Heart left ventricle (tissue), 16 donors: ENCODE results near the gene FREY1. TPM values are rescaled to one million over a fixed set of nuclear protein-coding genes. Genes with fewer than 3 reads are reported as not detected.

Experiments used
- ATAC-seq, 4 donors: fragments of 200-7000 bp; cut with Tn5 transposase; one replicate each; pipeline ENCODE4 v1.9.1; 2020 to 2022; ENCODE audit warnings: moderate library complexity in 4 of 4, mild to moderate bottlenecking in 3 of 4, moderate number of reproducible peaks in 1 of 4
- DNase-seq, 5 donors: peaks; one replicate each; pipeline ENCODE4 v3.0.0-alpha.2; 2020
- H3K27ac ChIP-seq, 12 donors: fragments of 200-600 bp; sonication (generic) in 4 of 12; one replicate each; pipeline versions ENCODE4 v1.5.0 to v1.8.0; 2016 to 2022; ENCODE audit warnings: mild to moderate bottlenecking in 2 of 12
- H3K27me3 ChIP-seq, 9 donors: fragments of 200-600 bp; sonication (generic) in 2 of 9; one replicate each; pipeline versions ENCODE4 v1.5.1 to v1.8.0; 2016 to 2022; ENCODE audit warnings: mild to moderate bottlenecking in 3 of 9
- H3K36me3 ChIP-seq, 9 donors: fragments of 200-600 bp; sonication (generic) in 2 of 9; one replicate each; pipeline versions ENCODE4 v1.5.0 to v1.8.0; 2018 to 2022; ENCODE audit warnings: mild to moderate bottlenecking in 2 of 9
- H3K4me1 ChIP-seq, 12 donors: fragments of 200-600 bp; sonication (generic) in 4 of 12; one replicate each; pipeline versions ENCODE4 v1.5.0 to v1.8.0; 2016 to 2022; ENCODE audit warnings: mild to moderate bottlenecking in 3 of 12
- H3K4me3 ChIP-seq, 12 donors: fragments of 200-600 bp; sonication (generic) in 4 of 12; one replicate each; pipeline versions ENCODE4 v1.5.0 to v1.8.0; 2017 to 2022; ENCODE audit warnings: mild to moderate bottlenecking in 9 of 12, moderate library complexity in 4 of 12
- H3K9me3 ChIP-seq, 12 donors: fragments of 200-600 bp; sonication (generic) in 4 of 12; one replicate each; pipeline versions ENCODE4 v1.5.0 to v1.8.0; 2016 to 2022; ENCODE audit warnings: mild to moderate bottlenecking in 1 of 12
- CTCF ChIP-seq, 12 donors: fragments of 200-600 bp; sonication (generic) in 4 of 12; IDR thresholded peaks; one replicate each; pipeline versions ENCODE4 v1.5.0 to v1.8.0; 2018 to 2022; ENCODE audit warnings: antibody characterized with exemption in 12 of 12, mild to moderate bottlenecking in 5 of 12
- POLR2A ChIP-seq, 2 donors: fragments of 450-650 bp; IDR thresholded peaks; one replicate each; pipeline ENCODE4 v1.6.1; 2017; ENCODE audit warnings: antibody characterized with exemption in 2 of 2, mild to moderate bottlenecking in 2 of 2, moderate library complexity in 2 of 2
- WGBS, 4 donors: extraction: QIAGEN DNeasy Blood & Tissue Kit in 2 of 4; methylation state at CpG; one replicate each; pipeline versions ENCODE4 v1.1.5 to v1.1.7; 2013 to 2018; 5-methylcytosine and 5-hydroxymethylcytosine counted together
- intact Hi-C, 10 donors: fragments of 100-400 bp; cut with DNase I; formaldehyde crosslinking; loops; one replicate each; pipeline versions ENCODE4 v1.11.1 to v1.14.2; 2022
- polyA plus RNA-seq, 2 donors: library from polyadenylated mRNA; stranded (reverse); fragments of 200-250 nt; gene quantifications; one replicate each; pipeline ENCODE4 v1.2.3, GENCODE V29; 2013
- total RNA-seq, 9 donors: library from RNA; depleted of rRNA in 2 of 9; stranded (reverse); fragments of >200 nt in 2 of 9; fragmentation: NEBNext Ultra II Directional in 3 of 9; extraction: Animal tissue kit (Norgen Biotek cat#: 25700) in 3 of 9; gene quantifications; one replicate each; pipeline versions ENCODE4 v1.1.0 to v1.2.4, GENCODE V29; 2016 to 2023
- donor health status: ischemic (EF 13 %, LVEDD 7.1; RV severe dilation, severe dysfunction).
- donor health status: healthy with polysubstance abuse.
- donor health status: DM: no; HTN: yes; CAD: no.
- donor health status: DM: no; HTN: no; CAD: no.
- donor health status: ischemic (EF 25% LVEDD 6.9; RV normal size, moderate dysfunction).
- donor health status: ischemic (EF 25% LVEDD 5.7; RV mildly dilated, moderate dysfunction).
- donor health status: healthy.
- donor health status: DM: yes; HTN: yes; CAD: no.
- donor health status: ischemic (EF 35%, LVEDD 5.7; RV mildly dilated, moderate dysfunction).
- donor health status: nonischemic (EF 11% LVEDD 7.7; RV severe dilation, severe dysfunction).
- donor health status: DM: yes; HTN: yes; CAD: no.
- donor health status: PGD.
- donor health status: ischemic (EF 29% LVEDD 5.4; RV normal size, mild dysfunction).
- donor health status: nonischemic (EF 23%, LVEDD 6.1; RV moderate dilation, normal function).

The FREY1 gene
- total and polyA plus RNA-seq, 11 donors = 0.37 to 1.00 (median 0.45) TPM; not detected in 5

- H3K4me3 ChIP-seq = no peak overlapping the region
- TF ChIP-seq CTCF (IDR thresholded peaks at IDR 0.05) (no peak), POLR2A (IDR thresholded peaks at IDR 0.05) (no peak)
- ATAC-seq (no peak), DNase-seq (peak in 1 of 5 donors; percentile 46)
- H3K27ac ChIP-seq = no peak overlapping the region
- no peaks in the 10 kb centered on the region for H3K9me3 ChIP-seq
- H3K27me3 ChIP-seq = peaks cover 0 to 12% (median 0%) of the 10 kb centered on the region in 9 donors
- peaks cover 0 to 28% (median 21%) of the 10 kb centered on the region in 9 donors for H3K36me3 ChIP-seq
- 71 to 82% (median 76%) methylated on average over 10 to 13 of the region's 13 CpGs for WGBS, 4 donors
- intact Hi-C loops = no loop called here
- H3K4me1 ChIP-seq = peaks cover 0 to 27% (median 7%) of the 10 kb centered on the region in 12 donors
These were observed 21.6 kb upstream of the FREY1 start for GRCh38 chr11:45928535-45929215.

GRCh38 chr11:45927684-45928413, 20.8 kb upstream of the FREY1 start:
- no peak for TF ChIP-seq CTCF (IDR thresholded peaks at IDR 0.05)
- TF ChIP-seq POLR2A (IDR thresholded peaks at IDR 0.05) = no peak
- H3K27ac ChIP-seq = no peak overlapping the region
- H3K9me3 ChIP-seq = no peaks in the 10 kb centered on the region
- peaks cover 5 to 18% (median 6%) of the 10 kb centered on the region in 9 donors for H3K27me3 ChIP-seq
- no peak overlapping the region for H3K4me3 ChIP-seq
- WGBS, 4 donors = 95% methylated on average over 15 to 27 of the region's 27 CpGs
- ATAC-seq (no peak), DNase-seq (peak in 1 of 5 donors; percentile 51)
- peaks cover 0 to 30% (median 8%) of the 10 kb centered on the region in 12 donors for H3K4me1 ChIP-seq
- H3K36me3 ChIP-seq = peaks cover 0 to 20% (median 13%) of the 10 kb centered on the region in 9 donors
- intact Hi-C loops = no loop called here

GRCh38 chr11:45927332-45927683, 20.2 kb upstream of the FREY1 start:
- Histone ChIP-seq H3K27ac (peak overlapping the region in 1 of 12 donors; percentile 37), H3K4me3 (no peak overlapping the region), H3K9me3 (no peaks in the 10 kb centered on the region), H3K36me3 (peaks cover 0 to 14% (median 9%) of the 10 kb centered on the region in 9 donors), H3K27me3 (peaks cover 8 to 23% (median 11%) of the 10 kb centered on the region in 9 donors), H3K4me1 (peaks cover under 1 to 34% (median 12%) of the 10 kb centered on the region in 12 donors)
- WGBS, 4 donors = 77 to 86% (median 81%) methylated on average over 15 of the region's 15 CpGs
- intact Hi-C loops = no loop called here
- no peak for TF ChIP-seq POLR2A (IDR thresholded peaks at IDR 0.05)
- TF ChIP-seq CTCF (IDR thresholded peaks at IDR 0.05) = no peak
- peak in 1 of 5 donors; percentile 40 for DNase-seq
- ATAC-seq = no peak
